Measurements from ENCODE around the gene CATSPER4.

Gene CATSPER4

DNA sequence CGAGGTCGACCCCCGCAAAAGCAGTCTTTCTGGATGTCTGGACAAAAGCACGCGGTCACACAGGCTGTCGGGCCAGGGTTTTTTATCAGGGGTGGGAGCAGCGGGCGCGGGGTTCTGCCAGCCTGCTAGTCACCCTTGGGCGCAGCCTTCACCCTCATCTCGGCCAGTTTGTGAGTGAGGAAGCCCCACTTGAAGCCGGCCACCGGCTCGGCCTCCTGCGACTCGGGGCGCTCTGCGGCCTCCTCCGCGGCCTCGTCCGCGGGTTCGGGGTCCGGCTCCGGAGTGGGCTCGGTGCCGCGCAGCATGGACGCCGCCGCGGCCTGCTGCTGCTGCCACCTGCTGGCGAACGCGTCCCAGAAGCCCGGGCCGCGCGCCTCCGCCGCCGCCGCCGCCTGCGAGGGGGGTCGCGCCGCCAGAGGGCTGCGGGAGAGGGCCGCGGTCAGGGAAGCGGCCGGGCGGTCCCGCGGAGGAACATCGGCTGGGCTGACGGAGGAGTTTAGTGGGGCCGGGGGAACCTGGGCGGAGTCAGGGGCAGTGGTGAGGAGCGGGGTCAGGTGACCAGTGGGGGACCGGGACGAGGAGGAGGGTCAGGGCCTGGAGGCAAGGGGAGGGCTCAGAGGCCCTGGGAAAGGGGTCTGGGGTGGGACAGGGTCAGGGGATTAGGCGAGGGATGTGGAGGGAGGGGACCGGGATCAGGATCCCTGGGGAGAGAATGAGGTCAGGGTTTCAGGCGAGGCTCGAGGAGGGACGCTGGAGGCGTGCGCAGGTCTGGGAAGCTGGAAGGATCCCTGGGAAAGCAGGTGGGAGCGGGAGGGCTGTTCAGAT is 26.2 kb upstream of the CATSPER4 start:
- DNase-seq (ENCODE audit: low read depth in 2 of 3, low spot score in 1 of 3) = peak in 2 of 3 donors; percentile 33 to 43

GRCh38 chr1:26164861-26165842 is 25.2 kb upstream of the CATSPER4 start:
- DNase-seq (ENCODE audit: low read depth in 2 of 3, low spot score in 1 of 3) = no peak

DNA sequence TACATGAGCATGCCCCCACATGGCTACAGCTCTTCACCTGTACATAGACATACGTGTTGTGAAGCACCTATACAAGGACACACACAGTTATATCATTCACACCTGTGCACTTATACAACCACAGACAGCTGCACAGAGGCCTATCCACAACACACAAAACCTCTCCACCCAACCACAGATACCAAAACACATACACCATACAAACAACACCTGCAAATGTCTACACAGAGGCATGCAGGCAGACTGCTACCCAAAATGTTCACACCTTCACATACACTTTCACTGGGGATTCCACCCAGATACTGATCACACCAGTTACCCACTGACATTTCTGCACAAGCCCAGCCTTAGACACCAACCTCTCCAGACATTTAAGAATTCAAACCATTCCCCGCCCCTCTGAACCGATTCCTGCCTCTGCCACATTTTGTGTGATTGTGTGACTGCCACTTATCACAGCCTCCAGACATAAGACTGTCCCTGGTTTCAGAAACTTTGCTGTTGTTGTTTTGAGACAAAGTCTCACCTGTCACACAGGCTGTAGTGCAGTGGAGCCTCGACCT is 23.6 kb upstream of the CATSPER4 start:
- no peak for DNase-seq (ENCODE audit: low read depth in 2 of 3, low spot score in 1 of 3)

- no peak for DNase-seq (ENCODE audit: low read depth in 2 of 3, low spot score in 1 of 3)
Observed at GRCh38 chr1:26168410-26169197, 21.8 kb upstream of the CATSPER4 start, which contains the start of gene C1orf232. Gene C1orf232, minus strand, starts transcription at chr1:26168963. Its CDS starts 464 bp downstream, at chr1:26168499.

- DNase-seq (ENCODE audit: low read depth in 2 of 3, low spot score in 1 of 3) = no peak
Observed at GRCh38 chr1:26169198-26169554, 21.2 kb upstream of the CATSPER4 start.

DNA sequence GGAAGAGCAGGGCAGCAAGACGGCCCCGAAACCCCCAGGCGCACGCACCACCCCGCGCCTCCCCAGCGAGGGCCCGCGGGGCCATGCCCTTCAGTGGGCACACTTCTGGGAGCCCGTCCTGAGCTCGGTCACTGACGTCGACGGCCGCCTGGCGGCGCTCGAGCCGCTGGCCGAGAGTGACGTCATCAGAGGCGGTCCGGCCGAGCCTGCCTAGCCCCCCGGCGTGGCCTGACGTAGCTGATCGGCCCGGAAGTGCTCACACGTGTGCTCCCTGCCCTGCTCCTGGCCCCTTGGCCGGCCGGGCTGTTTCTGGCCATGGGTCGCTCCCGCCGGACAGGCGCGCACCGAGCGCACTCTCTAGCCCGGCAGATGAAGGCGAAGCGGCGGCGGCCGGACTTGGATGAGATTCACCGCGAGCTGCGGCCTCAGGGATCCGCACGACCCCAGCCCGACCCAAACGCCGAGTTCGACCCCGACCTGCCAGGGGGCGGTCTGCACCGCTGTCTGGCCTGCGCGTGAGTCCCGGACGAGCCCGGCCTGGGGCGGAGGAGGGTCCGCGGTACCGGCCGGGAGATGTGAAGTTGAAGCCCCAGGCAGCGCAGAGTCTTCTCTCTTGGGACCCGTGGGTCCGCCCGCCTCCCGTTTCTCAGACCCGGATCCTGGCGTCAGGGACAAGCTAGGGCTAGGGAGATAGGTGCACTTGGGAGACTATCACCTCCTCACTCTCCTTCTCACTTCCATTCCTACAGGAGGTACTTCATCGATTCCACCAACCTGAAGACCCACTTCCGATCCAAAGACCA is 20.5 kb upstream of the CATSPER4 start, which contains the start of gene ZNF593:
Gene ZNF593, plus strand, starts transcription at position 240 of the 803 bp plus-strand sequence. Its CDS starts 76 bp downstream, at position 316.
- peak; percentile 83 to 88 (median 86) for DNase-seq (ENCODE audit: low read depth in 2 of 3, low spot score in 1 of 3)

- DNase-seq (ENCODE audit: low read depth in 2 of 3, low spot score in 1 of 3) = no peak
Observed at GRCh38 chr1:26170472-26170821, 20.0 kb upstream of the CATSPER4 start.

DNA sequence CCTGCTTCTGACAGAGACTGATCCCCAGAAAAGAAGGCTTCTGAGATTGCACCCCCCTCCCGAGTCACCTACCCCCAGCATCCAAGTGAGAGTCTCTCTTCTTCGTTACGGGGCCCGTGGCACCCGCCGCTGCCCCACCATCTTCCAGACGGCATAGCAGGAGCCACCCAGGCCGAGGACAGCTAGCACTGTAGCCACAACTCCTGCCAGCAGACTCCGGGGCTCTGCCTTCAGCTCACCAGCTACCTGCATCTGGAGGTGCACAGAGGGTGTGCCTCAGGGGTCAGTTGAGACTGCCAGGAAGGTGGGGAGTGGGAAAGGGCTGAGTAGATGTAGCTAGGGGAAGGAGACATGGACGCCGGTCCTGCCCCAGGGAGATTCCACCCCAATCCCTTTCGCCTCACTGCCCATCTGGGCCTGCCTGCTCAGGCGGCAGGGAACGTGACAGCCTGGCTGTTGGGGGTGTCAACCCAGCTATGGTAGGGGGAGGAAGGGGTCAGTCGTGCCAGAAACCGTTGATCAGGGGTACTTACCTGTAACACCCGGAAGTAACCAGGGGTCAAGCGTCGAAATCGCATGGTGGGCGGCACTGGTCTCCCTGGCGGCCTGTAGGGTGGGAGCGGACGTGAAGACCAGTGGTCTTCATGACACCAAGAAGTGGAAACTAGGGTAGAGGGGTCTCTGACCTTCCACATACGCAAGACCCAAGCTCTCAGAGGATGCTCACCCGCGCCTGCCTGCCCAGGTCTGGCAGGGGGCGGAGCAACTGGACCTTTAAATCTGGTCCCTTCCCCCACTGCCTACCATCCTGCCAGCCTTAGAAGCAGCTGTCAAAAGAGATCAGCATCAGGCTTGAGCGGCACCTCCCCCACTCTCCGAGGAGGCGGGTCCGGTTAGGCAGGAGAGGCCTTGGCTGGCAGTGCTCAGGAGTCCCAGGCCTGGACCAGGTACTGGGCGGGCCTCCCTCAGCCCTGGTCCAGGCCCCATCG is 19.0 kb upstream of the CATSPER4 start, which contains the start of gene ZNF593OS:
Gene ZNF593OS, minus strand, starts transcription at position 749 of the 989 bp plus-strand sequence. Its CDS starts 171 bp downstream, at position 578.
- DNase-seq (ENCODE audit: low read depth in 2 of 3, low spot score in 1 of 3) = no peak

DNA sequence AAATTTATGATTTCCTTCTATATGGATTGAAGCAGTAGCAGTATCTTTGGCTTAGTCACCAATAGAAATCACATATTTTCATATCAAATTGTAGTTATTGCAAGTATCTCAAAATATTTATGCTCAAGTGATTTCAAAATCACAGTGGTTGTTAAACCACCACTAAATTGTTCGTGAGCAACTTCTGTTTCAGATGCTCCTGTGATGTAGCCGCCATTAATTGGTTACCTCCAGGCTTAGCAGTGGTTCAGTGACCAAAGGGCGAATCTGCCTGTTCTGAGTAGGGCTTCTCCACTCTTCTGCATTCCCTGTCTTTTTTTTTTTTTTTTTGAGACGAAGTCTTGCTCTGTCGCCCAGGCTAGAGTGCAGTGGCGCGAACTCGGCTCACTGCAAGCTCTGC is 15.1 kb upstream of the CATSPER4 start:
- no peak for DNase-seq (ENCODE audit: low read depth in 2 of 3, low spot score in 1 of 3)

DNA sequence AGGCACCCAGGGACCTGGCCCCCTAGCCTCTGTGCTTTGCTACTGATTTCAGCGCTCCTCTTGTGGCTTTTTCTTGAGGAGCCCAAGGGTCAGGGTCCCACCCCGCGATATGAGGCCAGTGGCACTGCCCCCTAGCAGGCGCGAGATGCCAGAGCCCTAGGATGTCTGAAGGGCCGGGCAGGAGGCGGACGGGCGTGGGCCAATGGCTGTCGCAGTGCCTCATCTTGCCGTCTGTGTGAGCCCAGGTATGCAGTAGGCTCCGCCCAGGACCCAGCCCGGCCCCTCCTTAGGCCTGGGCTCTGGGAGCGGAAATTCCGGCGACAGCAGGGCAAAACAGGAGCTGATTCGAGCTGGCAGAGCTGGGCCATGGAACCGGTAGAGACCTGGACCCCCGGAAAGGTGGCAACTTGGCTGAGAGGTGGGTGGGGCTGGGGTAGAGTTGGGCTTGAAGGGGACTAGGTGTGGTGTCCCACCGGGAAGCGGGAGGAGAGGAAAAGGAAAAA is 13.2 kb upstream of the CATSPER4 start, which contains the start of gene CNKSR1:
Gene CNKSR1, plus strand, starts transcription at position 310 of the 503 bp plus-strand sequence. Its CDS starts 57 bp downstream, at position 367.
- DNase-seq (ENCODE audit: low read depth in 2 of 3, low spot score in 1 of 3) = no peak

DNA sequence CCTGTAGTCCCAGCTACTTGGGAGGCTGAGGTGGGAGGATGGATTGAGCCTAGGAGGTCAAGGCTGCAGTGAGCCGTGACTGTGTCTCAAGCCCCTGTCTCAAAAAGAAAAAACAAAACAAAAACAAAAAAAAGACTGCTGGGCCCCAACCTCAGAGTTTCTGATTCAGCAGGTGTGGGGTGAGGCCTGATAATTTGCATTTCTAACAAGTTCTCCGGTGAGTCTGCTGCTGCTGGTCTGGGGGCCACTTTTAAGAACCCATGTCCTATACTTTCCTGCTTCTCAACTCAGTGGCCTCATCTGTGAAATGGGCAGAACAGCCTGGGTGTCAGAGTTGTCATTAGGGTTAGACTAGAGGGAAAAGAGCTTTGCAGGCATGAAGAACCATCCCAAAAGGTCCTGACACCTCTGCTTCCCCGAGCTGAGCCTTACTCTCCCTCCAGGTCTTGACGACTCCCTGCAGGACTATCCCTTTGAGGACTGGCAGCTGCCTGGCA is 10.3 kb upstream of the CATSPER4 start:
- DNase-seq (ENCODE audit: low read depth in 2 of 3, low spot score in 1 of 3) = no peak

DNA sequence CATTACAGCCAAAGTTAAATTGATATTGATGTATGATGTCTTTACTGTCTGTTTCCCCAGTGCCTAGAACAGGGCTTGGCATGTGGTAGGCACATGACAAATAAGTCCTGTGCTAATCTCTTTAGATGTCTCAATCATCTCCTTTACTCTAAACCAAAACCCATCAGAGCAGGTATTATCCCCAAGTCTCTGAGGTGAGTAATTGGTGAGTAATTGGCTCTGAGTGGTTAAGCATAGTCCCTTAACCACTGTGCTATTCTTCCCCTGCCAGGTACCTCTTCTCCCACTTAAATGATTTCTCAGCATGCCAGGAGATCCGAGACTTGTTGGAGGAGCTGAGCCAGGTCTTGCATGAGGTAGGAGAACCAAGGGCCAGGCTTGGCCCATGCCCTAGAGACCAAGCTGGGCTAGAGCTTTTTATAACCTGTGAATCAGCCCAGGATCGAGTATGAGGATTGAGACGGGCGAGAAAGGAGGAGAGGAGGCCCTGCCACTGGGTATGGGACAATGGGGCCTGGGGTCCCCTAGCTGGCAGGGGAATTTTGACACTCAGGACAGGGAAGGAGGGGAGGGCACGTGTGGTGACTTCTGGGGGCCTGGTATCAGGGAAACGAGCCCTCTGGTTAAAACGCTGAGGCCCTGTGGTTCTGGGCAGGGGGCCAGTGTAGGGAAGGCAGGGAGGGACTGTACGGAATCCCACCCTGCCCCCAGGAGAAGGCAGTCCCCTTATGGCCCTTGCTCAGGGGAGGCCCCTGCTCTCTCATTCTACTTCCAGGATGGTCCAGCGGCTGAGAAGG is 8.6 kb upstream of the CATSPER4 start:
- DNase-seq (ENCODE audit: low read depth in 2 of 3, low spot score in 1 of 3) = no peak

DNA sequence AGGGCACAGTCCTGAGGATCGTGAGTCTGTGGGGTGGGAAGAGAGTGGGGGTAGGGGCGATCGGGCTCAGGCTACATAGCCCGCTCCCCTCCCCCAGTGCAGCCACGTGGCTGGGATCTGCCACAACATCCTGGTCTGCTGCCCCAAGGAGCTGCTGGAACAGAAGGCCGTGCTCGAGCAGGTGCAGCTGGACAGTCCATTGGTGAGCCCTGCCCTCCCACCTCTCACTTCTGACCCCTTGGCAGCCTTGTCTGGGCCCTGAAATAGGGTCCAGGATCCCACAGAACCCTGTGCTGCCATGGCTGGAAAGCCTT is 8.1 kb upstream of the CATSPER4 start:
- DNase-seq (ENCODE audit: low read depth in 2 of 3, low spot score in 1 of 3) = no peak

GRCh38 chr1:26184086-26184485 is 6.3 kb upstream of the CATSPER4 start:
- no peak for DNase-seq (ENCODE audit: low read depth in 2 of 3, low spot score in 1 of 3)

DNA sequence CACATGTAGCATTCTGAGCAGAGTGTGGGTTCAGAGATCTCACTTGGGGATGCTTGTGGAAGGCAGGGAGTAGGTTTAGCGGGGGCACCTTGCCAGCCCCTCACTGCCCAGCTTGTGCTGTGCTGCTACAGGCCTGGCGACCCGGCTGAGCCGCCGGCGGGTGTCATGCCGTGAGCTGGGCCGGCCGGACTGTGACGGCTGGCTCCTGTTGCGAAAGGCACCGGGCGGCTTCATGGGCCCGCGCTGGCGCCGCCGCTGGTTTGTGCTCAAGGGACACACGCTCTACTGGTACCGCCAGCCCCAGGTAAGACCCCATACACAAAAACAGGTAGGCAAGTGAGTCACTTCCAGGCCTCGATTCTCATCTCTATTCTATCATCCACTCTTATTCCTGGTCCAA is 5.5 kb upstream of the CATSPER4 start:
- no peak for DNase-seq (ENCODE audit: low read depth in 2 of 3, low spot score in 1 of 3)

DNA sequence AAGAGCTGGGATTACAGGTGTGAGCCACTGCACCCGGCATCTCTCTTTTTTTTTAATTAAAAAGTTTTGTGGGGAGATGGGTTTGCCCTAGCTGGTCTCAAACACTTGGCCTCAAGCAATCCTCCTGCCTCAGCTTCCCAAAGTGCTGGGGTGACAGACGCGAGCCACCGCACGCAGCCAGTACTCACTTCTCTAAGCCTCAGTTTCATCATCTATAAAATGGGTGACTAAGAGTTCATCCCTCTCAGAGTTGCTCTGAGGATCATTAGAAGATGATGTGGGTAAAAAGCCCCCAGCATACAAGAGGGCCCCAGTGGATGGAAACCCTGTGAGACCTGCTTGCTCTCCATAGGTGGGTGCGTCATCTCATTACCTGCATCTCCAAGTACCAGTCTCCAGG is 2.5 kb upstream of the CATSPER4 start:
- DNase-seq (ENCODE audit: low read depth in 2 of 3, low spot score in 1 of 3) = no peak

DNA sequence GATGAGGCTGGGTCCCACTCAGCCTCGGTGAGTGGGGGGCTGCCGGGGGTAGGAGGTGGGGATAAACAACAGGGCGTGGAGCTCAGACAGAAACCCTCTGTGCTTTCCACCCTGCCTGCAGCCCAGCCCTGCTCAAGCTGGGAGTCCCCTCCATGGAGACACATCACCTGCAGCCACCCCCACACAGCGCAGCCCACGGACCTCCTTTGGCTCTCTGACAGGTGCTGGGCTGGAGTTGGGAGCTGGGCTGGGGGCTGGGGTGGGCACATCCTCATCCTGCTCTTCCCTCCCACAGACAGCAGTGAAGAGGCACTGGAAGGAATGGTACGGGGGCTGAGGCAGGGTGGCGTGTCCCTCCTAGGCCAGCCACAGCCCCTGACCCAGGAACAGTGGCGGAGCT is 1.9 kb upstream of the CATSPER4 start:
- DNase-seq (ENCODE audit: low read depth in 2 of 3, low spot score in 1 of 3) = no peak

All from stimulated activated CD4-positive, alpha-beta T cell treated with anti-CD3 and anti-CD28 coated beads, Interleukin-12 subunit alpha, Interleukin-12 subunit beta, amount 100 ng/mL, for 48 hours (primary cell).